GM10248 (cell line): ENCODE data around the gene RCAN3.

ENCODE experiments used
- CTCF ChIA-PET: fragments of 300-600 bp; sonication (Branson Sonifier 250); formaldehyde crosslinking; extraction: SDS; loops from one replicate; lab custom pipeline; 2021; ENCODE audit warnings: antibody characterized with exemption; lab: Yijun Ruan, JAX
- POLR2A ChIA-PET: fragments of 350-650 bp; sonication (Branson Sonifier 250); formaldehyde crosslinking; extraction: SDS; loops from one replicate; lab custom pipeline; 2020; ENCODE audit warnings: antibody characterized with exemption; lab: Yijun Ruan, JAX
- DNase-seq: peaks from one replicate; pipeline ENCODE4 v3.0.0; 2012; ENCODE audit errors: extremely low spot score
- CTCF ChIP-seq: IDR thresholded peaks from 2 replicates; pipeline ENCODE4 v1.5.1; 2012; ENCODE audit warnings: mild to moderate bottlenecking, low read depth; ENCODE audit errors: extremely low read depth, missing control alignments, control extremely low read depth

Gene RCAN3

GRCh38 chr1:24535021-24535424 lies 32.4 kb downstream of the RCAN3 start:
- ChIA-PET CTCF (interaction anchor here (1.3 to 1.7 kb wide), 3 partner anchors 8 to 385 kb away, joined by 3 to 7 read pairs (median 5); no protein-coding TSS in a partner anchor), POLR2A (no interaction called here)
- peak; percentile 69 for DNase-seq
- no peak for TF ChIP-seq CTCF

GRCh38 chr1:24535778-24536177 lies 33.1 kb downstream of the RCAN3 start:
- ChIA-PET POLR2A (no interaction called here), CTCF (interaction anchor here (0.8 to 1.7 kb wide), 7 partner anchors 9 to 386 kb away, joined by 3 to 8 read pairs (median 3); partner anchors contain the start of gene NIPAL3)
- DNase-seq: no peak
- TF ChIP-seq CTCF: no peak

- DNase-seq: peak; percentile 62
- POLR2A ChIA-PET: no interaction called here
- TF ChIP-seq CTCF: no peak
- CTCF ChIA-PET: interaction anchor here (0.7 to 1.7 kb wide), 8 partner anchors 10 to 386 kb away, joined by 3 to 8 read pairs (median 3); partner anchors contain the start of gene NIPAL3
Observed at GRCh38 chr1:24536391-24536840, 33.8 kb downstream of the RCAN3 start.

- POLR2A ChIA-PET: no interaction called here
- TF ChIP-seq CTCF: no peak
- no peak for DNase-seq
- CTCF ChIA-PET: interaction anchor here (0.8 to 2.5 kb wide), 2 partner anchors 14 to 51 kb away, joined by 3 to 10 read pairs; no protein-coding TSS in a partner anchor
Observed at GRCh38 chr1:24540051-24540905, 37.6 kb downstream of the RCAN3 start.

GRCh38 chr1:24540906-24541710 lies 38.5 kb downstream of the RCAN3 start:
- no peak for DNase-seq
- no peak for TF ChIP-seq CTCF
- CTCF ChIA-PET: interaction anchor here (0.8 to 2.5 kb wide), 3 partner anchors 15 to 50 kb away, joined by 3 to 10 read pairs (median 8); no protein-coding TSS in a partner anchor
- POLR2A ChIA-PET: no interaction called here
